IgD-negative memory B cell (primary cell): ENCODE measurements around the gene RUBCNL. TPM values are rescaled to one million over a fixed set of nuclear protein-coding genes. Genes with fewer than 3 reads are reported as not detected.

Experiments used
- H3K27ac Mint-ChIP-seq, 3 donors: one replicate each; pipeline ENCODE4 v1.8.0; 2020 to 2022; ENCODE audit warnings: mild to moderate bottlenecking in 3 of 3, mixed read lengths in 3 of 3, moderate library complexity in 1 of 3
- H3K27me3 Mint-ChIP-seq: one replicate; pipeline ENCODE4 v1.8.0; 2021; ENCODE audit warnings: mixed read lengths
- H3K36me3 Mint-ChIP-seq: one replicate; pipeline ENCODE4 v1.8.0; 2020; ENCODE audit warnings: mild to moderate bottlenecking, mixed read lengths
- H3K4me1 Mint-ChIP-seq, 3 donors: one replicate each; pipeline ENCODE4 v1.8.0; 2020 to 2022; ENCODE audit warnings: mixed read lengths in 3 of 3, mild to moderate bottlenecking in 1 of 3
- H3K4me3 Mint-ChIP-seq, 4 donors: one replicate each; pipeline ENCODE4 v1.8.0; 2020 to 2022; ENCODE audit warnings: mild to moderate bottlenecking in 4 of 4, mixed read lengths in 4 of 4, moderate library complexity in 3 of 4
- H3K9me3 Mint-ChIP-seq, 3 donors: one replicate each; pipeline ENCODE4 v1.8.0; 2020 to 2021; ENCODE audit warnings: mixed read lengths in 3 of 3, mild to moderate bottlenecking in 1 of 3
- polyA plus RNA-seq: library from polyadenylated mRNA; unstranded; fragments of 300-500 nt; fragmentation: Illumina TruSeq; gene quantifications from one replicate; pipeline ENCODE4 v1.2.3, GENCODE V29; 2021

The RUBCNL gene
- polyA plus RNA-seq, 1 donor from 2014 or later: 82.6 TPM

DNA sequence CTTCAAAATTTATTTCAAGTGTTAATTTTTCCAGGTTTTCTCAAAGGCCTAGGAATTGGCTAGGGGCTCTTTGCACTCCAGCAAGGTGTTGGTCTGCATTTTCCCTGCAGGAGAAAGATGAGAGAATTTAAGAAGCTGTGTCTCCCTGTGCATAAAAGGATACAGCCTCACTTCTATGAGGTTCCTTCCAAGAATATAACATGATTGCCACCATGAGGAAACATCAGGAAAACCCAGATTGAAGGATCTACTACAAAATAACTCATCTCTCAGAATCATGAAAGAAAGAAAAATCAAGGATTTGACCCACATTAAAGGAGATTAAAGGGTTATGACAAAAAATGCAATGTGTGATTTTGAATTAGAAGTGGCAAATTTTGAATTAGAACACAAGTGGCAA, 69.9 kb downstream of the RUBCNL start:
- Mint-ChIP-seq H3K4me1 (peaks cover 0 to 14% (median 11%) of the 10 kb centered on the region in 3 donors), H3K27me3 (no peaks in the 10 kb centered on the region), H3K9me3 (no peaks in the 10 kb centered on the region), H3K27ac (peak overlapping the region in 1 of 3 donors; percentile 17), H3K36me3 (peaks cover 3% of the 10 kb centered on the region), H3K4me3 (no peak overlapping the region)

DNA sequence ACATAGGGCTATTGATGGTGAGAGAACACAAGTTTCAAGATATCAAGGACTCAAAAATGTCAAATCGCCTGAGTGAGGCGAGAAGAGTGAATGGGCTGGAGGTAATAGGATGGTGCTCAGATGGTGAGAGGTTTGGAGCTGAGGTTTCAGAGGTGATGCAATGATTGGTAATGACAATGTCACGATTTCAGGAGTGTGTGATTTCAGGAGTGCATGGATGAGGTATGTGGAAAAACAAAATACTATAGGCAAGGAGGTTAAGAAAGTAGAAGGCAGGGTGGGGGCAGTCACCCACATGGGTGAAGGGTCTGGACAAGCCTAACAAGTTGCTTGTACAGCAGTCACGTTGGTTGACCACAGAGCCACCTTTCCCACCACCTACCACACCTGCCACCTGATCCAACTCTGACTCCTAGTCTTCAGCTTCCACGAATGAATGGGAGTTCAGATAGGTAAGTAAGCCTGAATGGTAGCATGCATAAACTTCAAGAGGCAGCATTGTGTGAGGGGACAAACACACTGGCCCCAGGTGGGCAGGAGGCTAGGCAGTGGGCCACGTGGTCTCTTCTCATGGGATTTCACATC, 71.5 kb downstream of the RUBCNL start:
- Mint-ChIP-seq H3K36me3 (peaks cover 3% of the 10 kb centered on the region), H3K9me3 (no peaks in the 10 kb centered on the region), H3K4me3 (no peak overlapping the region), H3K27ac (no peak overlapping the region), H3K27me3 (no peaks in the 10 kb centered on the region), H3K4me1 (peaks cover 3 to 8% (median 6%) of the 10 kb centered on the region in 3 donors)

DNA sequence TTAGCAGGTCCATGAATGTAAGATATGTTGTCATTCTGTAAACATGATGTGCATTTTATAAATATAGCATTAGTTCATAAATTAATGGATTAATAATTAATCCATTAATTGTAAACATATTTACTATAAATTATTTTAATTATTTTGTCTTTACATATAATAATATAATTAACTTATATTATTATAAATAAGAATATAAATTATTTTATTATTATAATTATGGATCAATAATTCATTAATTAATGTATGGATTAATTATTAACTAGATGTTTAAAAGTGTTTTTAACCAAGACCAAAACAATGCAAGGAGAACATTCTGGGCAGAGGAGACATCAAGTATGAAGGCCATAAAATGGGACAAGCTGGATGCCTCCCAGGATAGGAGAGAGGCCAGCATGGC, 72.0 kb downstream of the RUBCNL start:
- H3K4me1 Mint-ChIP-seq: peaks cover 3 to 8% (median 6%) of the 10 kb centered on the region in 3 donors
- H3K36me3 Mint-ChIP-seq: peaks cover 3% of the 10 kb centered on the region
- no peaks in the 10 kb centered on the region for H3K27me3 Mint-ChIP-seq
- H3K9me3 Mint-ChIP-seq: peaks cover 0 to 2% (median under 1%) of the 10 kb centered on the region in 3 donors
- H3K4me3 Mint-ChIP-seq: no peak overlapping the region
- H3K27ac Mint-ChIP-seq: no peak overlapping the region

DNA sequence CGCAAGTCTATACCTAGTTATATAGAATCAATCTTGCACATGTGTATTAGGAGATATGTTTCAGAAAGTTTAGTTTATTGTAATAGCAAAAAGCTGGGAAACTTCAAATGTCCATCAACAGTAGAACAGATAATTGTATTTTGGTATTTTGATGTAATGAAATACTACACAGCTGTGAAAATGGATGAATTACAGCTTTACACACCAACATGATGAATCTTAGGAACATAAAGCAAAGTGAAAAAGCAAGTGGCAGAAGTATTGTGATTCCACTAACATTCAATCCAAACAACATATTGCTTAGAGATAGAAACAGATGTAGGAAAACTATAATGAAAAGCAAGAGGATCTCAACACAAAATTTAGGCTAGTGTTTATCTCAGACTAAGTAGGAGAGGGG, 72.5 kb downstream of the RUBCNL start:
- Mint-ChIP-seq H3K4me1 (peaks cover 3 to 8% (median 6%) of the 10 kb centered on the region in 3 donors), H3K4me3 (no peak overlapping the region), H3K27ac (no peak overlapping the region), H3K27me3 (peaks cover 4% of the 10 kb centered on the region), H3K9me3 (peaks cover 0 to 5% (median 5%) of the 10 kb centered on the region in 3 donors), H3K36me3 (peaks cover 3% of the 10 kb centered on the region)

DNA sequence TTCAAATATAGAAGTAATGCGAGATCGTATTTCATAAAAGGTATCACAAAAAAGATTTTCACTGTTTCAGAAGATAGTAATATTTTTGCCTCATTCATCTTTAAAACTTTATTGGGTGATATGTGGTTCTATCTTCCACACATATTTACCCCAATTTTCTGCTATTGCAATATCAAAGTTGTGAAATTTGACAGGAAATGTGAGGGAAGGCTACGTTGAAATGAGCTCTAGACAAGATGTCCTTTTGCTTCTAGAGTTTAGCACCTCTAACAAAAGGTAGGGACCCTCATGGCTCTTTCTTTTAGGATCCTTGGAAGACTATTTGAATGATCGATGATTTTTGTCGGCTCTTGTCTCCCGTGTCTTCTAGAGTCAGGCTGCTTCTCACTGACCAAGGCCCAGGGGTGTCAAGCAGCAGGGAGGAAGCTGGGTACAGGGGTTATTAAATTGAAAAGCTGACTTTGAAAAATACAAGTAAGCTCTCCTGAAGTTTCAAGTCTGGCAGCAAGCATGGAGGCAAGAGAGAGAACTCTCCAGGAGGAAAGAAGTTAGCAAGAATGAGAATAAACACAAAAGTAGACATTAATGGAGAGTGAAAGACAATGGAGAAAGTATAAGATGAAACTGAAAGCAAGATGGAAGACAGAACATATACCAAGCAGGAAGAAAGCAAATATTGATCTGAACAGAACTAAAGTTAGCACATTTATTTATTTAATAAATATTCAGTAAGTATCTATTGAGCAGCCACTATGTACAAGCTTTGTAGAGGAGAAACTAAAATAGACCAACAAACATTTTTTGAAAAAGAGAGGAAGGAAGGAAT, 73.4 kb downstream of the RUBCNL start:
- peaks cover under 1 to 3% (median 3%) of the 10 kb centered on the region in 3 donors for H3K4me1 Mint-ChIP-seq
- H3K27me3 Mint-ChIP-seq: peaks cover 5% of the 10 kb centered on the region
- H3K9me3 Mint-ChIP-seq: peaks cover 0 to 8% (median 7%) of the 10 kb centered on the region in 3 donors
- no peak overlapping the region for H3K27ac Mint-ChIP-seq
- no peak overlapping the region for H3K4me3 Mint-ChIP-seq
- H3K36me3 Mint-ChIP-seq: peaks cover 3% of the 10 kb centered on the region

DNA sequence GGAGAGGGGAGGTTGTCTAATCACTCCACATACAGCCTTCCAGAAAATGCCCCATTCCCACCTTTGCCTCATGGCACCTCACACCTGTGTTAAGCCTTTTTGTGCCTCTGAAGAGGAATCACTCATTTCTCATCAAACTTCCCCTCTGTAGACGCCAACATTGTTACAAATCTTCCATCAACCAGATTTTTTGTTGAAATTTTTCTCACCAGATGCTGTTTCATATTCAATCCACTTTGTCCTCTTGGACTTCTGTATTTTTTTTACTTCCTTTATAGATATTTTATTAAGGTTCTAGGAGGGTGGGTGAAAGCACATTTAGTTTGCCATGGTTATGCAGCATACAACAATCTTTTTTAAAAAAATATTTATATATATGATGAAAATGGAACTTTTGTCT, 74.0 kb downstream of the RUBCNL start:
- Mint-ChIP-seq H3K27ac (no peak overlapping the region), H3K4me1 (peaks cover 0 to 3% (median 3%) of the 10 kb centered on the region in 3 donors), H3K27me3 (peaks cover 5% of the 10 kb centered on the region), H3K4me3 (no peak overlapping the region), H3K36me3 (peaks cover 3% of the 10 kb centered on the region), H3K9me3 (peaks cover 0 to 8% (median 7%) of the 10 kb centered on the region in 3 donors)

DNA sequence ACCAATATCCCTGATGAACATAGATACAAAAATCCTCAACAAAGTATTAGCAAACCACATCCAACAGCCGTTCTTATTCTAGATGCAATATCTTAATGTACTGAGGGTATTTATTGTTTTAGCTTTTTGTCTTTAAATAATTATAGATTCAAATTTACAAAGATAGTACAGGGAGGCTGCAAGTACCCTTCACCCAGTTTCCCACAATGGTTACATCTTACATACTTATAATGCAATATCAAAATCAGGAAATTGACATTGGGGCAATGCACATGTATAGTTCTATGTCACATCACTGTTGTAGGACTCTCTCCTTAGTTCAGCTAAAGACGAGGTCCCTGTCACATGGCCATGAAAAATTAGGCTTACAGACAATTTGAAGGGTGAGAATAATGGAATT, 75.8 kb downstream of the RUBCNL start:
- Mint-ChIP-seq H3K4me1 (peaks cover 0 to 3% (median 3%) of the 10 kb centered on the region in 3 donors), H3K27me3 (peaks cover 5% of the 10 kb centered on the region), H3K9me3 (peaks cover 0 to 8% (median 7%) of the 10 kb centered on the region in 3 donors), H3K4me3 (no peak overlapping the region), H3K27ac (no peak overlapping the region), H3K36me3 (peaks cover 3% of the 10 kb centered on the region)

DNA sequence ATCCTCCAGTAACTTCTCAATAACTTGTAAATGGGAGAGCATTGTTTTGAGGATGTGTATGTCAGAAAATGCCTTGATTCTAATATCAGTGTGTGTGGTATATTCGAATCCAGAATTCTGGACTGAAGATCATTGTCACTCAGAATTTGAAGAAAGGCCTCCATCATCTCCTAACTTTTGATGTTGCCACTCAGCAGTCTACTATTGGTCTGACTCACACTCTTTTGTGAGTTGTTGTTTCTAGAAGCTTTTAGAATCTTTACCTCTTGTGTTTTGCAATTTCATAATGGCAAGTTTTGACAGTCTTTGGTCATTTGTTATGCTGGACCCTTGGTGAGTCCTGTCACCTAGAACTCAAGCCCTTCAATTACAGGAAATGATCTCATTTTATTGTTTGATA, 77.0 kb downstream of the RUBCNL start:
- Mint-ChIP-seq H3K4me3 (no peak overlapping the region), H3K36me3 (no peaks in the 10 kb centered on the region), H3K27me3 (peaks cover 5% of the 10 kb centered on the region), H3K9me3 (peaks cover 0 to 8% (median 7%) of the 10 kb centered on the region in 3 donors), H3K4me1 (peaks cover 0 to 3% (median 3%) of the 10 kb centered on the region in 3 donors), H3K27ac (no peak overlapping the region)

DNA sequence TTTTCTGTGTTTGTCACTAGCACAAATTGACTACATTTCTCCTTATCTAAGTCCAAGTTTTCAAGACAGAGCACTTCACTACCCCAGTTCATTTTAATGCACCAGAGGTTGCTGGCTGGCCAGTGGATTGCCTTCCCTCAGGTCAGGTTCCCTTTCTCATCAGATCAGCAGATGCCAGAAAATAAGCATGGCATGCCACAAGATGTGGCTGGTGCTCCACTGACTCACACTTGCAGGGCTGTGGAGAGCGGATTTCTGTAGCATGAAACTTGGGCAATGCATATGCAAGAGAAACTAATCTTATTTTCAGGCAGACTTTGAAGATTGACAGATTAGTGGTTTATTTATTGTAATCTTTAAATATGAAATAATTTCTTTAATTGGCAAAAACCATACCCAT, 79.5 kb downstream of the RUBCNL start:
- Mint-ChIP-seq H3K4me1 (peaks cover 0 to 5% (median 3%) of the 10 kb centered on the region in 3 donors), H3K4me3 (no peak overlapping the region), H3K36me3 (no peaks in the 10 kb centered on the region), H3K9me3 (peaks cover 0 to 8% (median 7%) of the 10 kb centered on the region in 3 donors), H3K27me3 (peaks cover 5% of the 10 kb centered on the region), H3K27ac (no peak overlapping the region)

DNA sequence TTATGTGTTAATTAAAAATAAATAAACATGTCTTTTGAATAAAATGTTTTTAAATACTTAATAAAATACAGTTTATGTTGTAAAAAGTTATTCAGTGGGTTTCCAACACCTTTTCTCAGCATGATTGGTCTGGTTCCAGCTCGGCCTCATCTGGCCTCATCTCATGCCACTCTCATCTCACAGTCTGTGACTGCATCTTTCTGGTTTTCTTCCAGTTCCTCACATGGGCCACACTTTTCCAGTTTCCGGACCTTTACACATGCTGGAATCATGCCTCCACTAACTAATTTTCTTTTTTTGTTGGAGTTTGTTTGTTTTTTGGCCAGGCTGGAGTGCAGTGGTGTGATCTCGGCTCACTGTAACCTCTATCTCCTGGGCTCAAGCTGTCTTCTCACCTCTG, 82.5 kb downstream of the RUBCNL start:
- Mint-ChIP-seq H3K36me3 (no peaks in the 10 kb centered on the region), H3K9me3 (peaks cover 3 to 11% (median 4%) of the 10 kb centered on the region in 3 donors), H3K27ac (no peak overlapping the region), H3K4me3 (no peak overlapping the region), H3K4me1 (peaks cover 0 to 5% (median 0%) of the 10 kb centered on the region in 3 donors), H3K27me3 (peaks cover 1% of the 10 kb centered on the region)

DNA sequence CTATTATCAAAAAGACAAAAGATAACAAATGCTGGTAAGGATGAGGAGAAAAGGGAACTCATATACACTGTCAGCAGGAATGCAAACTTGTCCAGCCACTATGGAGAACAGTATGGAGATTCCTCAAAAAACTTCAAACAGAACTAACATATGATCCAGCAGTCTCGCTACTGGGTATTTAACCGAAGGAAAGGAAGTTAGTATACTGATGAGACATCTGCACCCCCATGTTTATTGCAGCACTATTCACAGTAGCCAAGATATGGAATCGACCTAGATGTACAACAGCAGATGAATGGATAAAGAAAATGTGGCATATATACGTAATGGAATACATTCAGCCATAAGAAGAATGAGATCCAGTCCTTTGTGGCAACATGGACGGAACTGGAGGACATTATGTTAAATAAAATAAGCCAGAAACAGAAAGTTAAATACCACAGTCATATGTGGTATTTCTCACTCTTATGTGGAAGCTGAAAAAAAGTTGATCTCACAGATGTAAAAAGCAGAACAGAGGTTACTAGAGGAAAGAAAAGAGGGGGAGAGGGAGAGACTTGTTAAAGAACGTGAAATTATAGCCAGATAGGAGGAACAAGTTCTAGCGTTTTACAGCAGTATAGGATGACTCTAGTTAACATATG, 83.2 kb downstream of the RUBCNL start:
- no peaks in the 10 kb centered on the region for H3K27me3 Mint-ChIP-seq
- no peak overlapping the region for H3K4me3 Mint-ChIP-seq
- peak overlapping the region in 2 of 3 donors; percentile 8 to 14 for H3K27ac Mint-ChIP-seq
- peaks cover 0 to 5% (median 0%) of the 10 kb centered on the region in 3 donors for H3K4me1 Mint-ChIP-seq
- H3K36me3 Mint-ChIP-seq: peaks cover 2% of the 10 kb centered on the region
- H3K9me3 Mint-ChIP-seq: peaks cover 1 to 12% (median 3%) of the 10 kb centered on the region in 3 donors

DNA sequence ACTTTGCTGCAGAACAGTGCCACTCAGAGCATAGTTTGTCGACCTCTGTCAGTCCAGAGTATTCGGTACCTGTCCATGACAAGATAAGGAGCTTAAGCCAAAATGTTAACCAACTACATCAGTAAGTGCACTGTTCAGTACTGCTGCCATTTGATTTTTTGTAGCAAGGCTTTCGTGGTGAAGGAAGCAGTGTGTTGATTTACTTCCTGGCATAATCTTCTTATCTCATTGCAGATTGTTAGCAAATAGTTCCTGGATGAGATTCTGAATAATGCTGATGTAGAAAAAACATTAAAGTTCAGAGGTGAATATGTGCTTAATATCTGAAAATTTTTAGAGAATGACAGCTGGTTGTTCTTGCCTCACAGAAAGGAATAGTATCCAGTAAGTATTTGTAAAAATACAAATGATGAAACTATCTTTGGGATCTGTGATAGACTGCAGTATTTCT, 89.7 kb downstream of the RUBCNL start:
- no peak overlapping the region for H3K4me3 Mint-ChIP-seq
- H3K4me1 Mint-ChIP-seq: peaks cover 6 to 17% (median 9%) of the 10 kb centered on the region in 3 donors
- peaks cover 1 to 12% (median 3%) of the 10 kb centered on the region in 3 donors for H3K9me3 Mint-ChIP-seq
- H3K36me3 Mint-ChIP-seq: peaks cover 3% of the 10 kb centered on the region
- peaks cover 4% of the 10 kb centered on the region for H3K27me3 Mint-ChIP-seq
- H3K27ac Mint-ChIP-seq: no peak overlapping the region

DNA sequence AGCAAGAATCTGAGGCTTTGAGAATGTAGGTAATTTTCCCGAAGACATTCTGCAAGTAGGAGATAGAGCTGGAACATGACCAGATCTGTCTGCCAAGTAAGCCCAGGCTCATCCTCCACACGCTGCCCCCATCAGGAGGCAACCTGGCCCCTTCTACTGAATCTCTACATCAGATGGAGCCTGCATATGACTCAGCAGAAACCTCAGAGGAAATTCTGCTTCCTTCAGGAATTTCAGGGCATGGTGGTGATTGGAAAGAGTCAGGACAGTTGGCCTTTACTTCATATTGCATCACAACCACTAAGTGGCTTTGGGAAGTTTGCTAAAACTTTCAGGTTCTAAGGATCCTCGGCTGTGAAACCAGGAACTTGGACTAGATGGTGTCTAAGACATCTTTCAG, 90.1 kb downstream of the RUBCNL start:
- peak overlapping the region in 1 of 4 donors; percentile 14 for H3K4me3 Mint-ChIP-seq
- H3K27me3 Mint-ChIP-seq: peaks cover 4% of the 10 kb centered on the region
- peaks cover 6 to 17% (median 9%) of the 10 kb centered on the region in 3 donors for H3K4me1 Mint-ChIP-seq
- peaks cover 0 to 12% (median 3%) of the 10 kb centered on the region in 3 donors for H3K9me3 Mint-ChIP-seq
- no peak overlapping the region for H3K27ac Mint-ChIP-seq
- peaks cover 3% of the 10 kb centered on the region for H3K36me3 Mint-ChIP-seq

DNA sequence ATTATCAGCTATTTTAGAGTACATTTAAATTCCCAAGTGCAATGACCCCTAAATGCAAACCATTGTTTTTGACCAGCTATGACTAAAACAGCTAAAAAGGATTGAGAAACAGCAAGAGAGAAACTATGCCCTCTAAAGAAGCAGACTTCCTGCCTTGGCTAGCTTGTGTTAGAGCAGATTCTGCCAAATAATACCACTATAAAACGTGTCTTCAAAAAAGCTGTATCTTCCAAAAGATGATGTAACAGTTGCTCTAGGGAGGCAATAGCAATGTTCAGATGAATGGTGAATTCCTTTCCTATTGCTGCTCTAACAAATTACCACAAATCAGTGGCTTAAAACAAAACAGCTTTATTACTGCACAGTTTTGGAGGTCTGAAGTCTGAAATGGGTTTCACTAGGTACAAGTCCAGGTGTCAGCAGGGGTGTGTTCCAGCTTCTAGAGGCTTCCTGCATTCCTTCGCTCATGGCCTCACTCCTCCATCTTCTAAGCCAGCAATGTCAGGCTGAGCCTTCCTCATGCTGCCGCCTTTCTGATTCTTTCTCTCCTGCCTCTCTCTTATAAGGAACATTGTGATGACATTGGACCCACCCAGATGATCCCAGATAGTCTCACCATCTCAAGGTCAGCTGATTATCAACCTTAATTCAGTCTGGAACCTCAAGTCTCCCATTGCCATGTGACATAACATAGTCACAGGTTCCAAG, 90.8 kb downstream of the RUBCNL start:
- peak overlapping the region in 1 of 4 donors; percentile 23 for H3K4me3 Mint-ChIP-seq
- H3K9me3 Mint-ChIP-seq: peaks cover 0 to 10% (median 3%) of the 10 kb centered on the region in 3 donors
- peaks cover 3% of the 10 kb centered on the region for H3K36me3 Mint-ChIP-seq
- H3K4me1 Mint-ChIP-seq: peaks cover 6 to 17% (median 9%) of the 10 kb centered on the region in 3 donors
- peaks cover 4% of the 10 kb centered on the region for H3K27me3 Mint-ChIP-seq
- peak overlapping the region in 2 of 3 donors; percentile 44 to 85 for H3K27ac Mint-ChIP-seq
